ENCODE data around the gene PPFIA1.

The PPFIA1 gene

DNA sequence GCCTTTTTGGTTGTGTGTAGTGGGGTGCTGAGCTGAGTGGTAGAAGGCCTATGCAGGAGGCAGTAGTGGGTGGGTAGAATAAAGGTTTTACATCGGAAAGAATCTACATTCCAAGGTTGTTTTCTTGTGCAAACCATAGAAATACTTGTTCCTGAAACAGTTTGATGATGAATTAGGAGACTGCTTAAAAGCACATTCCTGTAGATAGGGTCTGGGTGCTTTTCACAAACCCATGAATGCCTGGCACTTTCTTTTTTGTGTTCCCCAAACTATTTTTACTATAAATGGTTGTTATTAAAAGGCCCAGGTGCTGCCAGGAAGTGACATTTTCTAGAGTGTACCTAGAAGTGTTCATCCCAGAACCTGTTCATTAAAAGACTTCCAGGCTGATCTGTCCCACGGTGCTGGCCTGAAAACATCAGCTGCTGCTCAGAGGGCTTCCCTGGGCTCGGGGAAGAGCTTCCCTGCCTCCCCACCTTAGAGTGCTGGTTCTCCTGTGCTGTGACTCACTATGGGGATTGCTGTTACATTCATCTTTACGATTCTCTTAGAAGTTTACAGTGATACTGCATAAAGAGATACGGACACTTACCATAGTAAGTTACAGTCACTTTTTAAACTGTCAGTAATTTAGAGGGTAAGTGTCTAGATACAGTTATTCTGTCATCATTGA is 27.9 kb downstream of the PPFIA1 start:
- no peak for DNase-seq

DNA sequence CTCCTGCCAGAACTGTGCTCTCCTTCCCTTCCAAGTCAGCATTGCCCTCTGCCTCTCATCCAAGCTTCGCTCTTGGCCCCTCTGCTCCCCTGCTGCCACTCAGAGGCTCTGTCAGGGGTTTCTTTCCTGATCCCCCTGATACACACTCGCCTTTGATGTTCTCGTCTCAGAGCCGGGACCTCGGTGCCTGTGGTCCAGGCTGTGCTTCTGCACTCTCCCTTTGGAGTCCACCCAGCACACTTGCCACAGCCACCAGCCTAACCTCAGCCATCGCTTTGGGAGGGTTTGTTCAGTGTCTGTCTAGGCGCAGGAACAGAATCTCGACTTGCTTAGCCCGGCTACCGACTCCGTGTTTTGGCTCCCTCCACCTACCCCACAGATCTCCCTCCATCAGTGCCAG is 29.1 kb downstream of the PPFIA1 start:
- DNase-seq: no peak

DNA sequence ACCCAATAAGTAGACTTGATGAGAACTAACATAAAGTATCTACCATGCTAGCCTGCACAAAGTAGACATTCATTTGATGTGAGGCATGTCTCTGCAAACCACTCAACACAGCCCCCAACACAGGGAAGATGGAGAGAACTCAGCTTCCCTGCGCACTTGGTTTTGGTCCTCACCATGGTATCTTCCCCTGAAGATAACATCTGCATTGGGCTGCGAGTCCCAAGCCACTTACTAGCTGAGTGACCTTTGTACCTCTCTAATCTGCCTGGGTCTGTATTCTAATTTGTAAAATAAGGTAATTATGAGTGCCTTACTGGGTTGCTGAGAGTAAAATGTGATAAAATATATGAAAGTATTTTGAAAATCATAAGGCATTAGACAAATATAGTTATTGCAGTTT is 30.7 kb downstream of the PPFIA1 start:
- DNase-seq: no peak

DNA sequence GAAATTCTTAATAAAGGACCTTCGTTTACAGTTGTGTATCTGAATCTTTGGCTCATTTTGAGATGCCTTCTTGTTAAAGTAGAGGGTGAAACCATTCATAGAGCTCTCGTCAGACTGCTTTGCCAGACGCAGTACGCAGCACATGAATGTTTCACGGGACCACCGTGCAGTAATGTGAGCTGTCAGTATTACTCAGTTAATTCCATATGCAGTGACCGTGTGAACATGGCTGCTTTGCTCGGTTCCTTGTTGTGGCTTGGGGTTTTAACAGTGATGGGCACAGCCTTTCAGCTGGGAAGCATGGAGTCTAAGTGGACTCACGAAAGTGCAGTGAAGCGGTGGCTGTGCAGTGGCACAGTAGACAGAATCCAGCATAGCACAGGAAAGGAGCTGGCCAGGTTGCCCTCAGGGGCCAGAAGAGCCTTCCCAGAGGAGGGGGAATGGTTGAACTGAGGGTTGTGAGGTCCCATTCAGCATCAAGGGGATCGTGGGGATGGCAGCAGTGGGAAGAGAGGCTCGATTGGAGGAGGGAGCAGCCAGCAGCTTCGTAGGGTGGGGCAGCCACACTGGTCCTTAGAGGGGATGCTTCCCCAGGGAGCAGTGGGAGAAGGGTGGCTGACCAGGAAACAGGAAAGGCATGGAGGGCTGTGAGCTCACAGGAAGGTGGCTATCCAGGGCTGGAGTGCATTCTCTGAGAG is 31.4 kb downstream of the PPFIA1 start:
- DNase-seq: no peak

DNA sequence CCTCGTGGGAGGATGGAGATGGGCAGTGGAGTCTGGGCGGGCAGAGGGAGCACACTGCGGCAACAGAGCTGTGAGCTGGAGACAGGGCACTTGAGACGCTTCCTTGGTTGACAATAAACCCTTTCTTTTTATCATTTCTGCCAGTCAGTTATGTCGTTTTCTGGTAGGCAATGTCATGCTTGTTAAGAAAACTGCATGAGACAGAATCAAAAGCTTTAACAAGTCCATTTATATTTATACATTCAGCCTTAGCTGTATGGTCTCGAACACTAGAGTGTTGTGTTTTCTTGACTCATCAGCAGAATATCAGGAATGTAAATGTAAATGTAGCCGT is 31.9 kb downstream of the PPFIA1 start:
- no peak for DNase-seq

DNA sequence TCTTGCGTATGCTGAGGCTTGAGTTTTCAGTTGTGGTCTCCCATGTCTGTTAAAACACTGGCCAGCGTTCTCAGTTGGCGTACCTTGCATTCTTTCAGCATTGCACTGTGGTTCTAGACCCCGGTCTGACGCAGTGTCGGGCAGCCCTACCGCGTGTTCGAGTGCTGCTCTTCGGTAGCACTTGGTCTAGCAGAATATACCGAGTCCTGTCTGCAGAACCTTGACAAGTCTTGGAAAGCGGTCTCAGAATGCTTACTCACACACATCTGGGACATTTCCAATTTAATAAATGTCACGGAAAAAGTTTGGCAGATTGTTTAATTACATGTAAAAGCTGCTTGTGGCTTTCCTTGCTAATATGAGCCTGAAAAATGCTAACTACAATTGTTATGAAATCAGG is 32.6 kb downstream of the PPFIA1 start:
- no peak for DNase-seq

DNA sequence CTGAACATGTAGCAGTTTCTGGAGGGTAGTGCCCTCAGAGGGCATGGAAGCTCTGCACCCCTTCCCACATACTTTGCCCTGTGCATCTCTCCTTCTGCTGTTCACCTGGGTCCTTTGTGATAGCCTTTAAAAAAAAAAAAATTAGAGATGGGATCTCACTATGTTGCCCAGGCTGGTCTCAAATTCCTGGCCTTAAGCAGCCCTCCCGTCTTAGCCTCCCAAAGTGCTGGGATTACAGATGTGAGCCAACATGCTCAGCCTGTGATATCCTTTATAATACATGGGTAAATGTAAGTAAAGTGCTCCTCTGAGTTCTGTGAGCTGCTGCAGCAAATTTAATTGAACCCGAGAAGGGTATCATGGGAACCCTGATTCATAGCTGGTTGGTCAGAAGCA is 33.7 kb downstream of the PPFIA1 start:
- DNase-seq: no peak

DNA sequence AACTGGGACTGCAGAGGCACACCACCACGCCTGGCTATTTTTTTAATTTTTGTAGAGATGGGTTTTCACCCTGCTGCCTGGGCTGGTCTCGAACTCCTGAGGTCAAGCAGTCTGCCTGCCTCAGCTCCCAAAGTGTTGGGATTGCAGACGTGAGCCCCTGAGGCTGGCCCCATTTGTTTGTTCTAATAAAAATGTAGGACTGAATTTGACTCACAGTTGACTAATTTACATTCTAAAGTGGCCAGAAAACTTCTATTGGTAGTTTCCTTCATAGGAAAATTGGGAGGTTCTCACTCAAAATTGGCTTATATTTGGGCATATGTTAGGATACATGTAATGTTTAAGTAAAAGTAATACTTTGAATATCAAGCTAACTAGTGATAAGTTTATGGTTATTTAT is 35.0 kb downstream of the PPFIA1 start:
- no peak for DNase-seq

DNA sequence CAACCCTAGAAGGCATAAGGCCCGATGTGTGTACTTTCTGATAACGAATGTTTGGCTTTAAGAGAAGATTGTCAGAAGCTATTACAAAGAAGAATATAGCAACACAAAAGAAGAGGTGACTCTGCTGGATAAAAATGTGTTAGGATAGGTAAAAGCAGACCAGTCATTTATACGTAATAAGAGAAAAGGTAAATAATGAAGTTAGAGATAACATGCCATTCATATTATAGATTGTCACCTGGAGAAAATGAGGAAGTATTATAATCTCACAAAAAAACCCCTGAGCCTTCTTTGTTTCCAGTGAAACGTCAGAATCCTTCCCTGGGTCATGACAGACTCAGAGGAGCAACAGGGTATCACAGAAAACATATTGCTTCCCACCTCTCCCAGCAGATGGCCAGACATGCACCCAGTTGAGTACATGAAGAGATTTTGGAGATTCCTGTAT is 36.1 kb downstream of the PPFIA1 start:
- DNase-seq: no peak

DNA sequence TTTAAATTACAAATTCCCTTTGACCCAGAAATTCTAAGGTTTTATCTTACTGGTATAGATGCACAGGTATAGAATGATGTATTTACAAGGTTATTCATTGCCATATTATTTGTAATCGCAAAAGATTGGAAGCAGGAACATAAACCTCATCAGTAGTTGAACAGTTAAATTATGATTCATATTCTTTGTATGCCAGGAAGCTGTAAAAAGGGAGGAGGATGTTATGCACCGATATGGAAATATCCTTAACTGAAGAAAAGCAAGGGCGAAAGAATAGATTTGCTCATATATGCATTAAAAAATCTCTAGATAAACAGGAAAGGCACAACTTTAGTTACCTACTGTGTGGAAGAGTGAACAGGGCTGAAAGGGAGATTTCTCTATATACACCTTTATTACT is 36.7 kb downstream of the PPFIA1 start:
- DNase-seq: no peak

DNA sequence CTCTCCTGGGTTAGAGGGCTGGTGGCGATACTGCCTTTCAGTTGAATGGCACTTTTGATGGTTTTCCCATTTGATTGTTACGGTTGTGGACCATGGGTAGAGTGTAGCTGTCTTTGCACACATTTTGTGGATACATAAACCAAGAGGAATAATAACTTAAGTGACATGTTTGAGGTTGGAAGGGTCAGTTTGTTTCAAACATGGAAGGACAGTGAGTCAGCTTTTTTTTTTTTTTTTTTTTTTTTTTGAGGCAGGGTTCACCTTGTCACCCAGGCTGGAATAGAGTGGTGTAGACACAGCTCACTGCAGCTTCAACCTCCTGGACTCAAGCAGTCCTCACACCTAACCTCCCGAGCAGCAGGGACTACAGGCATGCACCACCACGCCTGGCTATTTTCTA is 41.1 kb downstream of the PPFIA1 start:
- no peak for DNase-seq

DNA sequence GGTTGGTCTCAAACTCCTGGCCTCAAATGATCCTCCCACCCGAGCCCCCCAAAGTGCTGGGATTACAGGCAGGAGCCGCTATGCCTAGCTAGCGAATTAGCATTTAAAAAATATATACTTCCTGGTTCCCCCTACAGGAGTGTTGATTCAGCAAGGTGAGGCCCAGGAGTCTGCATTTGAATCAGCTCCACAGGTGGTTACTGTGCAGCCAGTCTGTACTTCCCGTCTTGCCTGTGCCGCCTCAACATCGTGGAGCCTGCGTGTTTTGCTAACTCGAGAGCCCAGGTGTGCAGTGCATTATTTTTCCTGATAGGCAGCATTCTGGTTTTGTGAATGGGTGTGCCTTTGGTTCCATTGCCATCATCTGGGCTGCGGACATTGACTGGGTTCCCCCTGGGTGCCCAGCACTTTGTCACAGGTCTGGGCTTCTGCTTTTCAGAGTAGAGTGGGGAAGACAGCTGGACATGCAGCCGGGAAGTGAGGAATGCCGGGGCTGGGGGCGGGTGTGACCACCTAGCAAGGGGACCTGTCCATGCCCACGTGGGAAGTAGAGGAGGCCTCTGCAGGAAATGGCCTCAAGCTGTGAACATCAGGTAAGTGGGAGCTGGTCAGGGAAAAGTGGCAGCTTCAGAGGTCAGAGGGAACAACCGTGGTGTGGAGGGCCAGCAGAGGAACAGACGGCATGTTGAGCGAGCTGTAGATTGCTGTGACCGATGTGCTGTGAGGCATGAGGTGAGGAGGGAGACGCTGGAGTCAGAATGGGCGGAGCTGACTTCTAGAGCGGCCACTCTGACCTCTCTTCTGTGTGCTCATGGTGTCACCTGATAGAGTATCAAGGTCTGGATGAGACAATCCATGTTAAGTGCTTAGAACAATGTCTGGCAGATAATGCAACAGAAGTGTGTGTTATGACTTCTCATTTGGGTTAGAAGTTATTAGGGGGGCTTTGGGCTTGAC is 42.2 kb downstream of the PPFIA1 start:
- DNase-seq: no peak

DNA sequence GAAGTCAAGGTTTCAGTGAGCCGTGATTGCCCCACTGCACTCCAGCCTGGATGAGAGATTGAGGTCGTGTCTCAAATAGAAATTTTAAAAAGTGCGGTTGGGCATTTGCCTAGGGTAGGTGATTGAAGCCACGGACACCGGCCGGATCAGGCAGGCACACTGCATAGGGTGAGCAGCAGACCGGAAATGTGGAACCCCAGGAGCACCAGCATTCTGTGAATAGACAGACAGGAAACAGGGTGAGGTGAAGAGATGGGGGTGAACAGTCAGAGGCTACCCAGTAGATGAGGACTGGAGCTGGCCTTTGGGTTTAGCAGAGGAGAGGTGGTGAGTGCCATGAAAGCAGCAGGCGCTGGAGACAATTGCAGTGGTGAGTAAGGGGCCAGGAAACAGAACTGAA is 43.5 kb downstream of the PPFIA1 start:
- DNase-seq: no peak

DNA sequence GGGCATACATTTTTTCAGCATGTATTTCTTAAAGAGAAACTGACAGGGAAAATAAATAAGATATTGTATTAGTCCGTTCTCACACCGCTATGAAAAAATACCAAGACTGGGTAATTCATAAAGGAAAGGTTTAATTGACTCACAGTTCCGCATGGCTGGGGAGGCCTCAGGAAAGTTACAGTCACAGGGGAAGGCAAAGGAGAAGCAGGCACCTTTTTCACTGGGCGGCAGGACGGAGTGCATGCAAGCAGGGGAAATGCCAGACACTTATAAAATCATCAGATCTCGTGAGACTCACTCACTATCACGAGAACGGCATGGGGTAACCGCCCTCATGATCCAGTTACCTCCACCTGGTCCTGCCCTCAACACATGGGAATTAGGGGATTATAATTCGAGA is 44.2 kb downstream of the PPFIA1 start:
- no peak for DNase-seq

DNA sequence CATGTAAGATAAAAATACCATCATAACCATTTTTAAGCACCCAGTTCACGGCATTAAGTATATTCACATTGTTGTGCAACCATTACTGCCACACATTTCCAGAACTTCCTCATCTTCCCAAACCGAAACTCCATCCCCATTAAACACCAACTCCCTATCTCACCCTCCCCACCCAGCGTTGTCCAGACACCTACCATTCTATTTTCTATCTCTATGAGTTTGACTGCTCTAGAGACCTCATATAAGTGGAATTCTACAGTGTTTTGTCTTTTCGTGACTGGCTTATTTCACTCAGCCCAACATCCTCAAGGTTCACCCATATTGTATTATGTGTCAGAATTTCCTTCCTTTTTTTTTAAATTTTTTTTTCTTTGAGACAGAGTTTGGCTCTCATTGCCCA is 45.2 kb downstream of the PPFIA1 start:
- no peak for DNase-seq

DNA sequence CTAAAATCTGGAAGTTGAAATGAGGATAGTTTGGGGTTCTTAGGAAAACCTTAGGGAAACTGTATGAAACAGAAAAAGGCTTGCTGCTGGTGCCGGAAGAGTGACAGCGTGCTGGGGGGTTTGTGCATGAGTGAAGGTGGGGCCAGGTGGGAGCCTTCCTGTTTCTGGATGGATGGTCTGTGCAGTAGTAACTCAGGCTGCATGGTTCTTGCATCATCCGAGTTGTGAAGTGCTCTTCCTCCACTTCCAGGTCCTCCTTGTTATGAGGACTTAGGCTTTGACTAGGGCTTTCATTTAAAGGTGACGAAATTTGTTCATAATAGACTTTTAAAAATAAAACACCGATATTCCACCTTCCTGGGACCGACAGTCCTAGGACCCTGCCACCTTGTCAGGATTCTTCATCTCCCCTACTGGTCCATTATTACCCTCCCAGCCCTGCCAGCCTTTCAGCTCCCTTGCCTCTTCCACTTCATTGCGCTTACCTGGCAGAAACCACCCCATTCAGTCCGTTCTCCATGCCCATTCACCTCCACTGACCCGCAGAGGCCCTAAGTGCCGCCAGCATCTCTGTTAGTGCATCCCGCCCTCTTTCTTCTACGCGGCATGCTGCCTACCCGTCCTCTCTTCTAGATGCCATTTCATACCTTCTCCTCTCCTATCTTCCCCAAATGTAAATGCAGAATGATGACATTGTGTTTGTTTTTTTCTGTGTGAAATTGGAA is 47.3 kb downstream of the PPFIA1 start:
- DNase-seq: no peak

DNA sequence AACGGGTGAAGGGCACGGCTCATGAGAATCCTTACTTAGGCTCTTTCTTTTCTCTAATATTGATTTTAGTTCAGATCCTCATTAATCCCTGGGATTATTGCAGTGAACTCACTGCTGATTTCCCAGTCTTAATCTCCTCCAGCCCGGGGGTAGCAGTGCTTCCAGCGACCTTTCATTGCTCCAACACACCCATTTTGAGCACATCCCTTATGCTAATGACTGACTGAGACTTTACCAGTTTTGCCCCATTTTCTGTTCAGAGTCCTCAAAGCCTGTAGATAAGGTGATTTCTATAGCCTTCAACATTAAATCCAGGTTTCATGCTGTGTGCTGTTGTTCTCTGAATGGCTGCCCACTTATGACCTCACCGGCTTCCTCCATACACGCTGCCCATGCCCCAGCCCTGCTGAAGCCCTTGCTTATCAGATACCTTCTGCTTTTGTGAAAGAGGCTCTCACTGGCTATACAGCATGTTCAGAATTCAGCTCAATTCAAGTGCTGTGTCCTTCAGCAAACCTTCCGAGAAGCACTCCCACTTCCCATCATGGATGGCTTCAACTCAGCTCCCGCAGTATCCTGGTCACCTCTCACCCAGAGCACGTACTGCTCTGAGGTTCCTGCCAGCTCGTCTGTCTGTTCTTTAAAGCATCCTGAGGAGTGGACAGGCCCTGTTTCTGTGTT is 49.0 kb downstream of the PPFIA1 start:
- no peak for DNase-seq

DNA sequence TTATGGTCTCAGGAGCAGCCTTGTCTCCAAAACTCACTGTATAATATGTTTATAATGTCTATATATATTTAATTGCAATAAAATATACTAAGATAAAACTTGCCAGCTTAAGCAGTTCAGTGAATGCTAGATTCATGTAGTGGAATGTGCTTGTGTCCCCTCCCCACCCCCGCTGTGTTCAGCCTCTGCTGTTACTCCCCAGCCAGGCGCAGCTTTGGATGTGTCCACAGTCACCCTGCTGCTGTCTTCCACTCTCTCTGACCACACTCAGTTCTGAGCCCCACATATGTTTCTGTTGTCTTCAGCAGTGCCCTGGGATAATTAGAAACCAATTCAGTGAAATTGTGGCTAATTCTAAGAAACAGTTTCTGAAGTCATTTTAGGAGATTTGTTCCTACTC is 52.2 kb downstream of the PPFIA1 start:
- no peak for DNase-seq

DNA sequence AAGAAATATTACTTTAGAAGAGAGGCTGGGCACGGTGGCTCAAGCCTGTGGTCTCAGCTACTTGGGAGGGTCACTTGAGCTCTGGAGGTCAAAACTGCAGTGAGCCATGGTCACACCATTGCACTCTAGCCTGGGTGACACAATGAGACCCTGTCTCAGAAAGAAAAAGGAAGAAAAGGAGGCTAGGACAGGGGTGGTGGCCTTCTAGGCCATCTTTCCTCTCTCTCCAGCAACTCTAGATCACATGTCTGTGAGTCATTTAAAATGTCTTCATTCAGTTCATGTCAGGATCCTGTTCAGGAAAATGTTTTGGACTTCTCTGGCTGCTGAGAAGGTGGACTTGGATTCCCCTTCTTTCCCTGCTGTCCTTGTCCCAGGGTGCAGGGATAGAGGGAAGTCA is 53.3 kb downstream of the PPFIA1 start:
- DNase-seq: no peak

DNA sequence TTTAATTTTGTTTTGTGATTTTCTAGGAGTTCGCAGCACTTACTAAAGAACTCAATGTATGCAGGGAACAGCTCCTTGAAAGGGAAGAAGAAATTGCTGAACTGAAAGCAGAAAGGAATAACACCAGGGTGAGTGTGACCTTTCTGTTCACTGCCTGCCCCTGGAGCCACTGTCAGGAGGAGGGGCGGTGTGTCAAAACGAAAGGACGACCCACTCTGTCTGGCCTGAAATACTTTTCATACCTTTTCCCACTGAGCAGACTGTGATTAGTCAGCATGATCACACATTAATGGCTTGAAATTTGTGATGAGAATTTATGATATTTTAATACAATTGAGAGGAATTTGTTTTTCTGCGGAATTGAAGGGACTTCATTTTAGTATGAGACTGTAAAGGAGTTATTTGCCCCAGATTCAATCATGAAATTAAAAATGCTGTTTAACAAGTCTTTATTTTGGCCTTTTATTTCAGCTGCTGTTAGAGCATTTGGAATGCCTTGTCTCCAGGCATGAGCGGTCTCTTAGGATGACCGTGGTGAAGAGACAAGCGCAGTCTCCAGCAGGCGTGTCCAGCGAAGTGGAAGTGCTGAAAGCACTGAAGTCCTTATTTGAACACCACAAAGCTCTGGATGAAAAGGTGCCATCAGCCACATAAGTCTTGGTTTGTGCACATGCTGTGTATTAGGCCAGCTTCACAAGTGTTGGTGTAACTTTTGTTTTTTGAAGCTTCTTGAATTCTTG is 54.1 kb downstream of the PPFIA1 start:
- no peak for DNase-seq

DNA sequence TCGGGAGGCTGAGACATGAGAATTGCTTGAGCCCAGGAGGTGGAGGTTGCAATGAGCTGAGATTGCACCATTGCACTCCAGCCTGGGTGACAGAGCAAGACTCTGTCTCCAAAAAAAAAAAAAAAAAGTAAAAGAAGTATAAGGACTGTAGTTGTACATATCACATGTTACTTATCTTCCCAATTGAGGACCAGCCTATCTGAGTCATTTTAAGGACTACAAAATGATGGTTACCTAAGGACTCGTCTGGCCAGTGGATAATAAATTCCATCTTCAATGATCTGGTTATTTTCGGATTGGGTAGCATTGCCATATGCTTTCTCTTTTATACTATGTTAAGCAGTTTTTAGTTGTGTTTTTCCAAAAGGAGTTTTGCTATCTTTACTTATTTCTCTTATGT is 55.3 kb downstream of the PPFIA1 start:
- DNase-seq: no peak

DNA sequence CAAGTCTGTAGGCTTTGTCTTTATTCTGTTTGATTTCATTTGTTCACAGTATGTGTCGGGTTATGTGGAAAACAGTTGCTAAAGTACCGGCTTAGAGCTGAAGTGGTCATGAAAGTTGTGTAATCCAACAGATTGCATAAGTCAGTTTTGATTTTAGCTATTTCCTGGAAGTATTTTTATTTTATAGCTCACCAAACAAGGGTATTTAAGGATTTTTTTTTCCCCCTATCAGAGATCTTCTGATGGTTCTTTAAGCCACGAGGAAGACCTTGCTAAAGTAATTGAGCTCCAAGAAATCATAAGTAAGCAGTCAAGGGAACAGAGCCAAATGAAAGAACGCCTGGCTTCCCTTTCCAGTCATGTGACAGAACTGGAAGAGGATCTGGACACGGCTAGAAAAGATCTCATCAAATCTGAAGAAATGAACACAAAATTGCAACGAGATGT is 55.9 kb downstream of the PPFIA1 start:
- no peak for DNase-seq
